Natural killer cell (primary cell): ENCODE results near the gene MATN1. TPM values are rescaled to one million over a fixed set of nuclear protein-coding genes. Genes with fewer than 3 reads are reported as not detected.

ENCODE experiments used
- ATAC-seq, 3 donors: fragments of 150-1000 bp in 2 of 3; fragments of 200-7000 bp in 1 of 3; cut with Tn5 transposase; 1 replicate in 1 of 3; 2 replicates in 2 of 3; pipeline ENCODE4 v1.10.0; 2021; ENCODE audit warnings: mild to moderate bottlenecking in 2 of 3, moderate library complexity in 2 of 3
- DNase-seq, 2 donors: peaks; one replicate each; pipeline versions ENCODE4 v3.0.0 to v3.0.0-alpha.2; 2013 to 2021; ENCODE audit warnings: mixed read lengths in 1 of 2
- H3K27ac ChIP-seq: one replicate; pipeline ENCODE4 v1.5.1; 2013; ENCODE audit warnings: mild to moderate bottlenecking, low read length
- H3K27me3 ChIP-seq: one replicate; pipeline ENCODE4 v1.6.1; 2013; ENCODE audit warnings: low read length; ENCODE audit not compliant: control insufficient read depth, insufficient read depth
- H3K36me3 ChIP-seq: one replicate; pipeline ENCODE4 v1.6.1; 2013; ENCODE audit warnings: low read length; ENCODE audit not compliant: control insufficient read depth, insufficient read depth
- H3K4me1 ChIP-seq: one replicate; pipeline ENCODE4 v1.6.1; 2013; ENCODE audit warnings: low read length; ENCODE audit not compliant: control insufficient read depth, insufficient read depth
- H3K4me3 ChIP-seq: one replicate; pipeline ENCODE4 v1.5.1; 2013; ENCODE audit warnings: low read length
- H3K9me3 ChIP-seq: one replicate; pipeline ENCODE4 v1.6.1; 2013; ENCODE audit warnings: low read length; ENCODE audit not compliant: control insufficient read depth, insufficient read depth
- H3K27ac Mint-ChIP-seq, 2 donors: one replicate each; pipeline ENCODE4 v1.8.0; 2022; ENCODE audit warnings: mild to moderate bottlenecking in 2 of 2, mixed read lengths in 2 of 2, moderate library complexity in 1 of 2
- H3K27me3 Mint-ChIP-seq, 2 donors: one replicate each; pipeline ENCODE4 v1.8.0; 2022; ENCODE audit warnings: low read depth in 2 of 2, mixed read lengths in 2 of 2
- H3K36me3 Mint-ChIP-seq: one replicate; pipeline ENCODE4 v1.8.0; 2022; ENCODE audit warnings: mixed read lengths
- H3K4me1 Mint-ChIP-seq, 2 donors: one replicate each; pipeline ENCODE4 v1.8.0; 2022; ENCODE audit warnings: mixed read lengths in 2 of 2
- H3K4me3 Mint-ChIP-seq: one replicate; pipeline ENCODE4 v1.8.0; 2022; ENCODE audit warnings: mild to moderate bottlenecking, moderate library complexity, mixed read lengths
- H3K9me3 Mint-ChIP-seq, 2 donors: one replicate each; pipeline ENCODE4 v1.8.0; 2022; ENCODE audit warnings: mixed read lengths in 2 of 2
- WGBS: methylation state at CpG from one replicate; pipeline ENCODE4 v1.1.7; 2013; ENCODE audit warnings: missing lambda C conversion rate; ENCODE audit not compliant: insufficient coverage; 5-methylcytosine and 5-hydroxymethylcytosine counted together
- intact Hi-C: fragments of 100-400 bp; cut with micrococcal nuclease; formaldehyde crosslinking; loops from one replicate; pipeline ENCODE4 v1.14.2; 2022
- total RNA-seq, 4 donors: library from RNA; stranded (reverse); fragments of 120-200 nt in 1 of 4; gene quantifications; one replicate each; pipeline versions ENCODE4 v1.2.3 to v1.2.4, GENCODE V29; 2013 to 2022
- TF ChIP-seq, protein P1 (sequence below): fragments of 200-600 bp; IDR thresholded peaks from one replicate; pipeline ENCODE4 v1.8.0; 2022; ENCODE audit warnings: antibody characterized with exemption

Gene MATN1
- total RNA-seq, 3 donors from 2014 or later (not counting 1 experiment from before 2014, with no cell fraction given), result 0.93 to 1.7 (median 1.2) TPM

GRCh38 chr1:30684259-30684658, 39.1 kb downstream of the MATN1 start:
- H3K4me1 Mint-ChIP-seq, result peaks cover 9 to 10% of the 10 kb centered on the region in 2 donors
- no peaks in the 10 kb centered on the region for H3K36me3 Mint-ChIP-seq
- 83% methylated on average over 4 of the region's 4 CpGs for WGBS
- no peak overlapping the region for H3K4me3 Mint-ChIP-seq
- ATAC-seq (no peak), DNase-seq (no peak)
- Histone ChIP-seq H3K9me3 (no peaks in the 10 kb centered on the region), H3K4me3 (no peak overlapping the region), H3K4me1 (peaks cover 12% of the 10 kb centered on the region), H3K36me3 (no peaks in the 10 kb centered on the region), H3K27me3 (peaks cover 26% of the 10 kb centered on the region), H3K27ac (no peak overlapping the region)
- intact Hi-C loops, result no loop called here
- no peak overlapping the region for H3K27ac Mint-ChIP-seq
- H3K27me3 Mint-ChIP-seq, result peaks cover 48 to 58% of the 10 kb centered on the region in 2 donors
- H3K9me3 Mint-ChIP-seq, result no peaks in the 10 kb centered on the region
- TF ChIP-seq, protein P1, sequence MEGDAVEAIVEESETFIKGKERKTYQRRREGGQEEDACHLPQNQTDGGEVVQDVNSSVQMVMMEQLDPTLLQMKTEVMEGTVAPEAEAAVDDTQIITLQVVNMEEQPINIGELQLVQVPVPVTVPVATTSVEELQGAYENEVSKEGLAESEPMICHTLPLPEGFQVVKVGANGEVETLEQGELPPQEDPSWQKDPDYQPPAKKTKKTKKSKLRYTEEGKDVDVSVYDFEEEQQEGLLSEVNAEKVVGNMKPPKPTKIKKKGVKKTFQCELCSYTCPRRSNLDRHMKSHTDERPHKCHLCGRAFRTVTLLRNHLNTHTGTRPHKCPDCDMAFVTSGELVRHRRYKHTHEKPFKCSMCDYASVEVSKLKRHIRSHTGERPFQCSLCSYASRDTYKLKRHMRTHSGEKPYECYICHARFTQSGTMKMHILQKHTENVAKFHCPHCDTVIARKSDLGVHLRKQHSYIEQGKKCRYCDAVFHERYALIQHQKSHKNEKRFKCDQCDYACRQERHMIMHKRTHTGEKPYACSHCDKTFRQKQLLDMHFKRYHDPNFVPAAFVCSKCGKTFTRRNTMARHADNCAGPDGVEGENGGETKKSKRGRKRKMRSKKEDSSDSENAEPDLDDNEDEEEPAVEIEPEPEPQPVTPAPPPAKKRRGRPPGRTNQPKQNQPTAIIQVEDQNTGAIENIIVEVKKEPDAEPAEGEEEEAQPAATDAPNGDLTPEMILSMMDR, result no peak

DNA sequence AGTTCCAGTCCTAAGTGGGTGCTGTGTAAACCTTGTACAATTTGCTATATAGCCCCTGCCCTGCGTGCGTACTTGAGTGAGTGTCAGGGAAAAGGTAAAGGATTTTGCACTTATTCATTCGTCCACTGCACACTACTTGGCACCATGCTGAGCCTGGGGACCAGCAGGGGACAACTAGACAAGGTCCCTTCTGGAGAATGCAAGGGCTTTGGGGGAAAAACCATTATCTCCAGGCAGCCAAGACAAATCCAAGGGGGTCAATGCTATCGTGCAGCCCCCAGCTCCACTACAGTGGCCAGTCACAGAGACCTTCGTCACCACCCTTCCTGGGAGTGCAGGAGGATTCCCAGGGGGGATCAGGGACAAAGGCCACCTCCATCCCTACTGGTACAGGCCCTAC, 39.7 kb downstream of the MATN1 start:
- Histone ChIP-seq H3K36me3 (no peaks in the 10 kb centered on the region), H3K27ac (no peak overlapping the region), H3K4me1 (peaks cover 12% of the 10 kb centered on the region), H3K9me3 (no peaks in the 10 kb centered on the region), H3K4me3 (no peak overlapping the region), H3K27me3 (peaks cover 26% of the 10 kb centered on the region)
- peaks cover 45 to 58% of the 10 kb centered on the region in 2 donors for H3K27me3 Mint-ChIP-seq
- H3K27ac Mint-ChIP-seq, result no peak overlapping the region
- H3K9me3 Mint-ChIP-seq, result no peaks in the 10 kb centered on the region
- H3K4me1 Mint-ChIP-seq, result peaks cover 9 to 10% of the 10 kb centered on the region in 2 donors
- DNase-seq (no peak), ATAC-seq (no peak)
- 82% methylated on average over 5 of the region's 5 CpGs for WGBS
- H3K36me3 Mint-ChIP-seq, result no peaks in the 10 kb centered on the region
- TF ChIP-seq, protein P1, result no peak
- intact Hi-C loops, result no loop called here
- no peak overlapping the region for H3K4me3 Mint-ChIP-seq

DNA sequence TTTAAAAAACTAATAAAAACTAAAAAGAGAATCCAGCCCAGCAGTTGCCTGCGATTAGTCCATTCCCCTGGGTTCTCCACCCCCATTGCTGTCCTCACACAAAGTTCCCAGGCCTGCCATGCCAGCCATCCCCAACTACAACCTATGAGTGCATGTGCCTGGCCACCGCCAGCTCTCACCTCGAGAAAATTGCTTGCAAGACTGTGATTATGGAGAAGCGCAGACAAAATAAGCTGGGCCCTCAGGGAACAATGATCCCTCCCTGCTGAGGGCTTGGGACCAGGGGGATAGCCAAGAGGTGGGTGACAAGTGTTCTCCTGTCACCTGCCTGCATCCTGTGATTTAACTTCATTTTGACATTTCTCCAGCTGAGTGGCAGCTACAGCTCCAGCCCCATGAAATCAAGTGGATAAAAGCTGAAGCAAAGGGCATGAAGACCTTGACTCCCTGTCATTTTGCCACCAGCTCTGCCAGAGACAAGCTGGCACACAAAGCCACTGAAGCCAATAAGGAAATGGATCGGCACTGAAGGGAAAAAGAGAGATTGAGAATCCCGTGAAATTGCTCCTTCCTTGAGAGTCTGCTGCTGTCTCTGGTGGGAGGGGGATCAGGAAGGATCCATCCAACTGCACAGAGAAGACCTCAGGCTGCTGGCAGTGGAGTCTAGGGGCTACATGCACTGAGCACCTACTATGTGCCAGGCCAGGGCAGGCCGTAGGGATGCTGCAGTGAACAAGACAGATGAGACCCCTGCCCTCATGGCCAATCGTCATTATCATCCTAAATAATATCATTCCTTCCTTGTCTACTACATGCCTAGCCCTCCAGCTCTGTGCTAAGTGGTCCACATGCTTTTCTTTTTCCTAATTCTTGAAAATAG, 40.7 kb downstream of the MATN1 start:
- peaks cover 9 to 10% of the 10 kb centered on the region in 2 donors for H3K4me1 Mint-ChIP-seq
- H3K4me1 ChIP-seq, result peaks cover 12% of the 10 kb centered on the region
- no peak for ATAC-seq
- H3K4me3 ChIP-seq, result no peak overlapping the region
- TF ChIP-seq, protein P1, result no peak
- no peaks in the 10 kb centered on the region for H3K36me3 ChIP-seq
- no peaks in the 10 kb centered on the region for H3K36me3 Mint-ChIP-seq
- no peak for DNase-seq
- peaks cover 48 to 59% of the 10 kb centered on the region in 2 donors for H3K27me3 Mint-ChIP-seq
- H3K27ac ChIP-seq, result no peak overlapping the region
- no peaks in the 10 kb centered on the region for H3K9me3 ChIP-seq
- WGBS, result 80% methylated on average over 8 of the region's 8 CpGs
- H3K4me3 Mint-ChIP-seq, result no peak overlapping the region
- peaks cover 26% of the 10 kb centered on the region for H3K27me3 ChIP-seq
- no peaks in the 10 kb centered on the region for H3K9me3 Mint-ChIP-seq
- intact Hi-C loops, result no loop called here
- no peak overlapping the region for H3K27ac Mint-ChIP-seq
